Stomach (tissue), 4 donors: ENCODE data around the gene CFAP107.

Experiments
- POLR2AphosphoS5 ChIP-seq, 3 donors: sonication (generic); formaldehyde crosslinking; IDR thresholded peaks; one replicate each; pipeline ENCODE4 v1.6.1; 2016; ENCODE audit warnings: antibody characterized with exemption in 3 of 3
- TF ChIP-seq, protein P1 (sequence below), 7 experiments: fragments of 450-650 bp in 4 of 7; fragments of 200-600 bp in 3 of 7; sonication (generic) in 3 of 7; IDR thresholded peaks; one replicate each; pipeline ENCODE4 v1.5.1; 2016 to 2019; ENCODE audit warnings: antibody characterized with exemption in 7 of 7, control low read depth in 2 of 7, mild to moderate bottlenecking in 1 of 7

DNA sequence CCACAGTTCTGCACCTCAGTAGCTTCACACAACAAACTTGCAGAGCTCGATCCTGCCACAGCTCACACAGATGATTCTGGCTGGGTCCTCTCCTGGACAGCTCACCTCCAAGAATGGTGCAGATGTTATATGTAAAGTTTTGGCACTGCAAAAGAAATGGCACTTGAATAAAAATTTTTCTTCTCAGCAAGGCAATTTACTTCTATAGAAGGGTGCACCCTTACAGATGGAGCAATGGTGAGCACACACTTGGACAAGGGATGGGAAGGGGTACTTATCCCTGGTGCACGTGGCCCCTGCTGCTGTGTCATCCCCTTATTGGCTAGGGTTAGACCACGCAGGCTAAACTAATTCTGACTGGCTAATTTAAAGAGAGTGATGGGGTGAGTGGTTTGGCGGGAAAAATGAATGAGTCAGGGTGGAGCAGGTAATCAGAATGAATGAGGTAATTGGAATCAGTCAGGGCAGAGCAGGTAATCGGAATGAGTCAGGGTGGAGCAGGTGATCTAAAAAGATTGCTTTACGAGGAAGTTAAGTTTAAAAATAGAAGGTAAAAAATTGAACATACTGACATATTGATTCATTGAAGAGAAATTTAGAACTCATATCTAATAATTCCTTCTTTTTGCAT is 42.1 kb upstream of the CFAP107 start:
- TF ChIP-seq, protein P1, sequence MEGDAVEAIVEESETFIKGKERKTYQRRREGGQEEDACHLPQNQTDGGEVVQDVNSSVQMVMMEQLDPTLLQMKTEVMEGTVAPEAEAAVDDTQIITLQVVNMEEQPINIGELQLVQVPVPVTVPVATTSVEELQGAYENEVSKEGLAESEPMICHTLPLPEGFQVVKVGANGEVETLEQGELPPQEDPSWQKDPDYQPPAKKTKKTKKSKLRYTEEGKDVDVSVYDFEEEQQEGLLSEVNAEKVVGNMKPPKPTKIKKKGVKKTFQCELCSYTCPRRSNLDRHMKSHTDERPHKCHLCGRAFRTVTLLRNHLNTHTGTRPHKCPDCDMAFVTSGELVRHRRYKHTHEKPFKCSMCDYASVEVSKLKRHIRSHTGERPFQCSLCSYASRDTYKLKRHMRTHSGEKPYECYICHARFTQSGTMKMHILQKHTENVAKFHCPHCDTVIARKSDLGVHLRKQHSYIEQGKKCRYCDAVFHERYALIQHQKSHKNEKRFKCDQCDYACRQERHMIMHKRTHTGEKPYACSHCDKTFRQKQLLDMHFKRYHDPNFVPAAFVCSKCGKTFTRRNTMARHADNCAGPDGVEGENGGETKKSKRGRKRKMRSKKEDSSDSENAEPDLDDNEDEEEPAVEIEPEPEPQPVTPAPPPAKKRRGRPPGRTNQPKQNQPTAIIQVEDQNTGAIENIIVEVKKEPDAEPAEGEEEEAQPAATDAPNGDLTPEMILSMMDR (IDR thresholded peaks at IDR 0.05) = no peak
- no peak for TF ChIP-seq POLR2AphosphoS5 (IDR thresholded peaks at IDR 0.05)
